Measurements from ENCODE around the gene TGFBR3L.

TGFBR3L gene

DNA sequence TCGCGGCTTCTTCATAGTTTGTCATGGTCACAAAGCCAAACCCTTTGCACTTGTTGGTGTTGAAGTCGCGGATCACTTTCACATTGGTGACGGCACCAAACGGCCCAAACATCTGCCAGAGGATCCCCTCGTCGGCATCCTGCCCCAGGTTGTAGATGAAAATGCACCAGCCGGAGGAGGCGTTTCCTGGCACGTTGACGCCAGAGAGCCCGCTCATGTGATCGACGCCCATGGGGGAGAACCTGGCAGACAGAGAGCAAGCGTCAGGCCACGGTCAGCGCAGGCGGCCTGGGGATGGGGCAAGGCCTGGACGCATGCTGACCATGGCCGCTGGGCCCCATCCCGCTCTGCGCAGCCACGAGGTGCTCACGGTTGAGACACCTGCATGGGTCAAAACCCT, 48.9 kb downstream of the TGFBR3L start:
- DNase-seq = no peak

DNA sequence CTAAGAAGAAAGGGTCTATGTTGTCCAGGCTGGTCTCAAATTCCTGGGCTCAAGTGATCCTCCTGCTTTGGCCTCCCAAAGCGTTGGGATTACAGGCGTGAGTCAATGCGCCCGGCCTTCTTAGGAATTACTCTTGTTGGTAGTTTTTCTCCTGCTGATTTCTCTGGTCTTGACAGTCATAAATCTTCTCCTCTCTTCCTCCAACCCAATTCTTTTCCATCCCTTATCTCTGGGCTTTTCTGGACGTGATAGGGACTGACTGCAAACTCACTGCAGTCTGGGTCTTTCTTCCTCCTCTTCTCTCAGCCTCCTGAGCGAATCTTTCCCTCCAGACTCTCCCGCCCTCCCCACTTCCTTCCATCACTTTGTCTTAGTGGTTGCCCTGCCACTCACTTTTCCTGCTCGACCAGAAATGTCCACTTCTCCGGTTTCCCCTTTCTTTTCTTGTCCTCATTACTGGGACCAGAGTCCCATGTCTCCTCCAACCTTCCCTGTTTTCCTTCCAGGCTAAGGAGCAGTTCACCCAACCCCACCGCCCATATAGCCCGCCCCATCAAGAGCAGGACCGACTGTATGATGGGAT, 50.7 kb downstream of the TGFBR3L start:
- DNase-seq = no peak

DNA sequence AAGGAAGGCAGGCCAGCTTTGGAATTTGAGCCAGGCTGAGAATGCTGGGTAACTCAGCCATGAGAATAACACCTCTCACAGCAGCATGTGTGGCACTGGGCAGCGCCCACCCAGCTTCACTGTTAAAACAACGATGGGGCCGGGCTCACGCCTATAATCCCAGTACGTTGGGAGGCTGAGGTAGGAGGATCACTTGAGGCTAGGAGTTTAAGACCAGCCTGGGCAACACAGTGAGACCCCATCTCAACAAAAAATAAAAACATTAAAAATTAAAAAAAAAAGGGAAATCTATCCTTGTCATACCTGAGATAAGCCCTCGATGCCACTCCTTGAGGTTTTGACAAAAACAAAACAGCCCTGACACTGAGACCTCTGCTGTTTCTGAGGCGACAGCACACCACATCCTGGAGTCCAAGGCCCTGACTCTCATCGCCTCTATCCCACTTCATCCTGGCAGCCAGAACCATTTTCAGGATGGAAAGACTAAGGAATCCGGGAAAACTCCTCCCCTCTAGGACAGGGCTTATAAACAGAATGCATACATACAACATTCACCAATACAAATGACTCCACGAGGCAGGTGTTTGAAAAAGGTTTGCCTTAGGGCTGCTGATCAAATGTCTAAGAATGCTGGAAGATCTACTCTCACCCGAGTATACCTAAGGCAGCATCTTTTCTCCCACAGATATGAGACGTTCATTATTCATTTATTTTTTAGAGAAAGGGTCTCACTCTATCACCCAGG, 51.5 kb downstream of the TGFBR3L start:
- no peak for DNase-seq

DNA sequence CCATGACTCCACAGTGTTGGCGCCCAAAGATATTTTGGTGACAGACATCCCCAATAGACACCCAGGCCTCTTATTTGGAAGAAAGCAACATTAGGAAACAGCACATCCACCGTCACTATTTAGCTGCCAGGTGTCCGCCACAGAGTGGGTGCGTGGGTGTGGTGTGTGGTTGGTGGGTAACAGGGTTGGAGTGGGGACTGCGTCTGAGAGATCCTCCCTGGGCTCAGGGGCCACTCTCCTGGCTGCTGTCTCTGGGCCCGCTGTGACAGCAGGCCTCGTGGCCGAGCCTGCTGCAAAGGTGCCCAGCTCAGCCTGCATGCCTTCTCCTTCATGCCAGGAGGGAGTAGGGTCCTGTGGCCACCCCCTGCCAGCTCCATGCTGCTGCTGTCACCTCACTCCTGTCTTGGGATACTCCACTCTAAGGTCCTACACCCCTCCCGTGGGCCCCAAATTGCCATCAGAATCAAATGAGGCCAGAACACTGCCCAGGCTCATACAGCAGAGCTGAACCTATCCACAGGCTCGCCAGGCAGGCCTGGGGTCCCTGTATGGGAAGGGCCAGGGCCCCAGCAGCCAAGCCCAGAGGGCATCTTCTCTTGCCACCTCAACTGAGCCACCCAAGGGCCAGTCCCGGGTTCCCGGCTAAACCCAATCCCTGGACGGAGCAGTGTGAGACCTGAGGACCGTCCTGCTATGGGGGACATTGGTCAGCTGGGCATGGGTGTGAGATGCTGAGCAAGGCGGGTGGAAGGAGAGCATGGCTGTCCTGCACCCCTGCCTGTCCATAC, 53.6 kb downstream of the TGFBR3L start:
- DNase-seq = no peak
